ENCODE data around the gene ZKSCAN5.
A peak's percentile ranks its signal among the peaks of the same experiment; 100 is the strongest.
"Not testable (repeated sequence)": the region's sequence is repeated elsewhere in the genome, so short reads cannot be mapped to it uniquely, and the experiment has no call there.

Gene ZKSCAN5

GRCh38 chr7:99498546-99498944, 5.9 kb upstream of the ZKSCAN5 start:
- DNase-seq: no peak

GRCh38 chr7:99499371-99499720, 5.1 kb upstream of the ZKSCAN5 start:
- no peak for DNase-seq

- peak; percentile 95 for DNase-seq
Observed at GRCh38 chr7:99499721-99500636, 4.5 kb upstream of the ZKSCAN5 start, which contains the start of gene ZNF394. TSS of gene ZNF394 (minus strand) at chr7:99500281. CDS start at chr7:99500093, 188 bp downstream.

GRCh38 chr7:99500637-99501009, 3.8 kb upstream of the ZKSCAN5 start:
- no peak for DNase-seq

- not testable (repeated sequence) for DNase-seq
Observed at GRCh38 chr7:99501236-99501635, 3.2 kb upstream of the ZKSCAN5 start.

- no peak for DNase-seq
Observed at GRCh38 chr7:99504281-99504602, 220 bp upstream of the ZKSCAN5 start.

- DNase-seq: no peak
Observed at GRCh38 chr7:99505324-99505662, 831 bp downstream of the ZKSCAN5 start.

- DNase-seq: no peak
Observed at GRCh38 chr7:99514050-99514449, 9.6 kb downstream of the ZKSCAN5 start.

GRCh38 chr7:99521399-99521798, 16.9 kb downstream of the ZKSCAN5 start:
- DNase-seq: no peak

GRCh38 chr7:99525713-99526440, 21.4 kb downstream of the ZKSCAN5 start:
- no peak for DNase-seq

- DNase-seq: no peak
Observed at GRCh38 chr7:99531354-99531765, 26.9 kb downstream of the ZKSCAN5 start.

- DNase-seq: no peak
Observed at GRCh38 chr7:99535667-99536066, 31.2 kb downstream of the ZKSCAN5 start.

- DNase-seq: no peak
Observed at GRCh38 chr7:99539213-99539811, 34.9 kb downstream of the ZKSCAN5 start.

GRCh38 chr7:99540542-99540941, 36.1 kb downstream of the ZKSCAN5 start:
- DNase-seq: no peak

GRCh38 chr7:99541212-99541611, 36.8 kb downstream of the ZKSCAN5 start:
- DNase-seq: no peak

- DNase-seq: no peak
Observed at GRCh38 chr7:99543081-99543671, 38.7 kb downstream of the ZKSCAN5 start.

- no peak for DNase-seq
Observed at GRCh38 chr7:99543916-99544315, 39.5 kb downstream of the ZKSCAN5 start.

- DNase-seq: not testable (repeated sequence)
Observed at GRCh38 chr7:99545308-99545707, 40.8 kb downstream of the ZKSCAN5 start.

GRCh38 chr7:99549545-99549944, 45.1 kb downstream of the ZKSCAN5 start:
- DNase-seq: not testable (repeated sequence)

- no peak for DNase-seq
Observed at GRCh38 chr7:99551334-99551733, 46.9 kb downstream of the ZKSCAN5 start.

- DNase-seq: peak; percentile 95
Observed at GRCh38 chr7:99551767-99552463, 47.5 kb downstream of the ZKSCAN5 start, which contains the start of gene FAM200A. TSS of gene FAM200A (minus strand) at chr7:99552114. CDS start at chr7:99548407, 3,707 bp downstream.

- DNase-seq: no peak
Observed at GRCh38 chr7:99553039-99553438, 48.6 kb downstream of the ZKSCAN5 start.

- DNase-seq: no peak
Observed at GRCh38 chr7:99554939-99555338, 50.5 kb downstream of the ZKSCAN5 start.
